ENCODE data around the gene ENDOV.

The ENDOV gene

GRCh38 chr17:80437532-80437931, 22.6 kb downstream of the ENDOV start:
- Histone ChIP-seq H3K4me1 (ENCODE audit: insufficient read depth, low read length) (no peaks in the 10 kb centered on the region), H3K4me3 (ENCODE audit: low read depth in 1 of 2, low read length in 2 of 2) (no peak overlapping the region), H3K9me3 (ENCODE audit: low read length) (no peaks in the 10 kb centered on the region), H3K9ac (ENCODE audit: low read length) (no peak overlapping the region), H3K27me3 (ENCODE audit: control insufficient read depth in 1 of 2, insufficient read depth in 2 of 2, low read length in 2 of 2) (no peaks in the 10 kb centered on the region), H3K36me3 (ENCODE audit: insufficient read depth, low read length) (no peaks in the 10 kb centered on the region), H3K27ac (ENCODE audit: low read depth, low read length) (no peak overlapping the region)

GRCh38 chr17:80438806-80439205, 23.8 kb downstream of the ENDOV start:
- H3K4me3 ChIP-seq (ENCODE audit: low read depth in 1 of 2, low read length in 2 of 2) = no peak overlapping the region
- no peak overlapping the region for H3K9ac ChIP-seq (ENCODE audit: low read length)
- H3K36me3 ChIP-seq (ENCODE audit: insufficient read depth, low read length) = no peaks in the 10 kb centered on the region
- no peak overlapping the region for H3K27ac ChIP-seq (ENCODE audit: low read depth, low read length)
- no peaks in the 10 kb centered on the region for H3K9me3 ChIP-seq (ENCODE audit: low read length)
- H3K27me3 ChIP-seq (ENCODE audit: control insufficient read depth in 1 of 2, insufficient read depth in 2 of 2, low read length in 2 of 2) = no peaks in the 10 kb centered on the region
- no peaks in the 10 kb centered on the region for H3K4me1 ChIP-seq (ENCODE audit: insufficient read depth, low read length)

GRCh38 chr17:80439499-80439898, 24.5 kb downstream of the ENDOV start:
- Histone ChIP-seq H3K9ac (ENCODE audit: low read length) (no peak overlapping the region), H3K4me1 (ENCODE audit: insufficient read depth, low read length) (no peaks in the 10 kb centered on the region), H3K4me3 (ENCODE audit: low read depth in 1 of 2, low read length in 2 of 2) (no peak overlapping the region), H3K27ac (ENCODE audit: low read depth, low read length) (no peak overlapping the region), H3K36me3 (ENCODE audit: insufficient read depth, low read length) (no peaks in the 10 kb centered on the region), H3K9me3 (ENCODE audit: low read length) (no peaks in the 10 kb centered on the region), H3K27me3 (ENCODE audit: control insufficient read depth in 1 of 2, insufficient read depth in 2 of 2, low read length in 2 of 2) (no peaks in the 10 kb centered on the region)

- Histone ChIP-seq H3K27ac (ENCODE audit: low read depth, low read length) (no peak overlapping the region), H3K4me1 (ENCODE audit: insufficient read depth, low read length) (no peaks in the 10 kb centered on the region), H3K9me3 (ENCODE audit: low read length) (no peaks in the 10 kb centered on the region), H3K36me3 (ENCODE audit: insufficient read depth, low read length) (no peaks in the 10 kb centered on the region), H3K9ac (ENCODE audit: low read length) (no peak overlapping the region), H3K4me3 (ENCODE audit: low read depth in 1 of 2, low read length in 2 of 2) (no peak overlapping the region), H3K27me3 (ENCODE audit: control insufficient read depth in 1 of 2, insufficient read depth in 2 of 2, low read length in 2 of 2) (no peaks in the 10 kb centered on the region)
These were observed 26.2 kb downstream of the ENDOV start for GRCh38 chr17:80441133-80441578.

GRCh38 chr17:80441598-80442322, 26.8 kb downstream of the ENDOV start:
- no peaks in the 10 kb centered on the region for H3K27me3 ChIP-seq (ENCODE audit: control insufficient read depth in 1 of 2, insufficient read depth in 2 of 2, low read length in 2 of 2)
- H3K36me3 ChIP-seq (ENCODE audit: insufficient read depth, low read length) = no peaks in the 10 kb centered on the region
- no peak overlapping the region for H3K4me3 ChIP-seq (ENCODE audit: low read depth in 1 of 2, low read length in 2 of 2)
- H3K4me1 ChIP-seq (ENCODE audit: insufficient read depth, low read length) = no peaks in the 10 kb centered on the region
- no peak overlapping the region for H3K27ac ChIP-seq (ENCODE audit: low read depth, low read length)
- no peaks in the 10 kb centered on the region for H3K9me3 ChIP-seq (ENCODE audit: low read length)
- H3K9ac ChIP-seq (ENCODE audit: low read length) = no peak overlapping the region

GRCh38 chr17:80442323-80442659, 27.3 kb downstream of the ENDOV start:
- no peaks in the 10 kb centered on the region for H3K36me3 ChIP-seq (ENCODE audit: insufficient read depth, low read length)
- no peaks in the 10 kb centered on the region for H3K9me3 ChIP-seq (ENCODE audit: low read length)
- no peak overlapping the region for H3K4me3 ChIP-seq (ENCODE audit: low read depth in 1 of 2, low read length in 2 of 2)
- H3K27me3 ChIP-seq (ENCODE audit: control insufficient read depth in 1 of 2, insufficient read depth in 2 of 2, low read length in 2 of 2) = no peaks in the 10 kb centered on the region
- no peak overlapping the region for H3K9ac ChIP-seq (ENCODE audit: low read length)
- no peak overlapping the region for H3K27ac ChIP-seq (ENCODE audit: low read depth, low read length)
- H3K4me1 ChIP-seq (ENCODE audit: insufficient read depth, low read length) = no peaks in the 10 kb centered on the region

GRCh38 chr17:80442764-80443163, 27.8 kb downstream of the ENDOV start:
- no peaks in the 10 kb centered on the region for H3K9me3 ChIP-seq (ENCODE audit: low read length)

GRCh38 chr17:80443498-80443897, 28.5 kb downstream of the ENDOV start:
- H3K27ac ChIP-seq (ENCODE audit: low read depth, low read length) = no peak overlapping the region
- H3K4me3 ChIP-seq (ENCODE audit: low read depth in 1 of 2, low read length in 2 of 2) = no peak overlapping the region
- no peak overlapping the region for H3K9ac ChIP-seq (ENCODE audit: low read length)
- no peaks in the 10 kb centered on the region for H3K4me1 ChIP-seq (ENCODE audit: insufficient read depth, low read length)
- H3K9me3 ChIP-seq (ENCODE audit: low read length) = no peaks in the 10 kb centered on the region
- H3K36me3 ChIP-seq (ENCODE audit: insufficient read depth, low read length) = no peaks in the 10 kb centered on the region
- H3K27me3 ChIP-seq (ENCODE audit: control insufficient read depth in 1 of 2, insufficient read depth in 2 of 2, low read length in 2 of 2) = no peaks in the 10 kb centered on the region

More at GRCh38 chr17:80442764-80443163, 27.8 kb downstream of the ENDOV start:
- Histone ChIP-seq H3K4me1 (ENCODE audit: insufficient read depth, low read length) (no peaks in the 10 kb centered on the region), H3K27ac (ENCODE audit: low read depth, low read length) (no peak overlapping the region), H3K27me3 (ENCODE audit: control insufficient read depth in 1 of 2, insufficient read depth in 2 of 2, low read length in 2 of 2) (no peaks in the 10 kb centered on the region), H3K36me3 (ENCODE audit: insufficient read depth, low read length) (no peaks in the 10 kb centered on the region), H3K9ac (ENCODE audit: low read length) (no peak overlapping the region), H3K4me3 (ENCODE audit: low read depth in 1 of 2, low read length in 2 of 2) (no peak overlapping the region)

- H3K9ac ChIP-seq (ENCODE audit: low read length) = no peak overlapping the region
- no peaks in the 10 kb centered on the region for H3K4me1 ChIP-seq (ENCODE audit: insufficient read depth, low read length)
- no peaks in the 10 kb centered on the region for H3K36me3 ChIP-seq (ENCODE audit: insufficient read depth, low read length)
- no peak overlapping the region for H3K27ac ChIP-seq (ENCODE audit: low read depth, low read length)
- H3K9me3 ChIP-seq (ENCODE audit: low read length) = no peaks in the 10 kb centered on the region
- H3K4me3 ChIP-seq (ENCODE audit: low read depth in 1 of 2, low read length in 2 of 2) = no peak overlapping the region
- no peaks in the 10 kb centered on the region for H3K27me3 ChIP-seq (ENCODE audit: control insufficient read depth in 1 of 2, insufficient read depth in 2 of 2, low read length in 2 of 2)
These were observed 29.1 kb downstream of the ENDOV start for GRCh38 chr17:80443916-80444643.

GRCh38 chr17:80444644-80444979, 29.6 kb downstream of the ENDOV start:
- Histone ChIP-seq H3K27me3 (ENCODE audit: control insufficient read depth in 1 of 2, insufficient read depth in 2 of 2, low read length in 2 of 2) (no peaks in the 10 kb centered on the region), H3K4me1 (ENCODE audit: insufficient read depth, low read length) (no peaks in the 10 kb centered on the region), H3K4me3 (ENCODE audit: low read depth in 1 of 2, low read length in 2 of 2) (no peak overlapping the region), H3K36me3 (ENCODE audit: insufficient read depth, low read length) (no peaks in the 10 kb centered on the region), H3K9me3 (ENCODE audit: low read length) (no peaks in the 10 kb centered on the region), H3K9ac (ENCODE audit: low read length) (no peak overlapping the region), H3K27ac (ENCODE audit: low read depth, low read length) (no peak overlapping the region)

GRCh38 chr17:80445007-80445725, 30.2 kb downstream of the ENDOV start:
- no peak overlapping the region for H3K9ac ChIP-seq (ENCODE audit: low read length)
- no peak overlapping the region for H3K4me3 ChIP-seq (ENCODE audit: low read depth in 1 of 2, low read length in 2 of 2)
- no peaks in the 10 kb centered on the region for H3K9me3 ChIP-seq (ENCODE audit: low read length)
- no peak overlapping the region for H3K27ac ChIP-seq (ENCODE audit: low read depth, low read length)
- no peaks in the 10 kb centered on the region for H3K4me1 ChIP-seq (ENCODE audit: insufficient read depth, low read length)
- no peaks in the 10 kb centered on the region for H3K36me3 ChIP-seq (ENCODE audit: insufficient read depth, low read length)
- H3K27me3 ChIP-seq (ENCODE audit: control insufficient read depth in 1 of 2, insufficient read depth in 2 of 2, low read length in 2 of 2) = no peaks in the 10 kb centered on the region
